Psoas muscle (tissue), 8 donors: ENCODE results near the gene MAGIX. TPM values are rescaled to one million over a fixed set of nuclear protein-coding genes. Genes with fewer than 3 reads are reported as not detected.

Source experiments
- ATAC-seq, 4 donors: fragments of 200-7000 bp; cut with Tn5 transposase; one replicate each; pipeline ENCODE4 v1.9.1; 2020; ENCODE audit warnings: moderate library complexity in 3 of 4, mild to moderate bottlenecking in 2 of 4
- DNase-seq, 2 donors: peaks; one replicate each; pipeline ENCODE4 v3.0.0-alpha.2; 2020
- H3K27ac ChIP-seq: fragments of 200-600 bp; one replicate; pipeline ENCODE4 v1.8.0; 2022
- H3K27me3 ChIP-seq, 3 donors: fragments of 200-600 bp in 1 of 3; one replicate each; pipeline versions ENCODE4 v1.6.1 to v1.8.0; 2013 to 2022; ENCODE audit warnings: low read length in 2 of 3, mild to moderate bottlenecking in 2 of 3, moderate library complexity in 1 of 3; ENCODE audit not compliant: insufficient read depth in 3 of 3
- H3K36me3 ChIP-seq, 2 donors: fragments of 200-600 bp in 1 of 2; one replicate each; pipeline versions ENCODE4 v1.6.1 to v1.8.0; 2013 to 2022; ENCODE audit warnings: low read depth in 1 of 2, mild to moderate bottlenecking in 1 of 2, moderate library complexity in 1 of 2; ENCODE audit not compliant: insufficient read depth in 1 of 2
- H3K4me1 ChIP-seq: fragments of 200-600 bp; one replicate; pipeline ENCODE4 v1.8.0; 2022
- H3K4me3 ChIP-seq: fragments of 200-600 bp; one replicate; pipeline ENCODE4 v1.8.0; 2022; ENCODE audit warnings: mild to moderate bottlenecking
- H3K9me3 ChIP-seq: fragments of 200-600 bp; one replicate; pipeline ENCODE4 v1.8.0; 2022
- CTCF ChIP-seq: fragments of 200-600 bp; IDR thresholded peaks from one replicate; pipeline ENCODE4 v1.8.0; 2022; ENCODE audit warnings: antibody characterized with exemption
- WGBS, 3 donors: extraction: QIAGEN DNeasy Blood & Tissue Kit; methylation state at CpG; one replicate each; pipeline versions ENCODE4 v1.1.6 to v1.1.7; 2013; 5-methylcytosine and 5-hydroxymethylcytosine counted together
- intact Hi-C, 2 donors: fragments of 100-400 bp; cut with DNase I; formaldehyde crosslinking; loops; one replicate each; pipeline versions ENCODE4 v1.11.0 to v1.14.2; 2022
- polyA plus RNA-seq, 3 donors: library from polyadenylated mRNA; stranded (reverse); fragments of 200-250 nt; gene quantifications; one replicate each; pipeline ENCODE4 v1.2.3, GENCODE V29; 2013
- total RNA-seq, 4 donors: library from RNA; stranded (reverse); fragmentation: NEBNext Ultra II Directional in 2 of 4; extraction: Animal tissue kit (Norgen Biotek cat#: 25700) in 2 of 4; gene quantifications; one replicate each; pipeline versions ENCODE4 v1.2.1 to v1.2.4, GENCODE V29; 2021 to 2023
- donor health status: healthy with polysubstance abuse.
- donor health status: DM: no; HTN: no; CAD: no; lungs with moderate emphysema.
- donor health status: Bipolar disorder and iron deficiency.
- donor health status: healthy.
- donor health status: DM: yes; HTN: yes; CAD: no.
- donor health status: DM: no; HTN: no; CAD: no.
- donor health status: DM: no; HTN: no; CAD: no.
- donor health status: DM: yes; HTN: yes; CAD: no.

MAGIX gene
- total and polyA plus RNA-seq, 7 donors = 2.9 to 8.0 (median 3.7) TPM

- intact Hi-C loops = no loop called here
- no peak for DNase-seq
- no peak for TF ChIP-seq CTCF
- H3K27ac ChIP-seq = no peak overlapping the region
- H3K4me3 ChIP-seq = no peak overlapping the region
- H3K9me3 ChIP-seq = no peaks in the 10 kb centered on the region
- H3K4me1 ChIP-seq = no peaks in the 10 kb centered on the region
- H3K27me3 ChIP-seq = peaks cover 0 to 13% (median 0%) of the 10 kb centered on the region in 3 donors
- 47 to 93% (median 92%) methylated on average over 1 of the region's 1 CpG for WGBS, 3 donors
- ATAC-seq = no peak
- no peaks in the 10 kb centered on the region for H3K36me3 ChIP-seq
These were observed 50.3 kb downstream of the MAGIX start for GRCh38 chrX:49212861-49213260.

GRCh38 chrX:49214416-49214815 is 51.9 kb downstream of the MAGIX start:
- Histone ChIP-seq H3K27me3 (peaks cover 0 to 13% (median 0%) of the 10 kb centered on the region in 3 donors), H3K4me3 (no peak overlapping the region), H3K9me3 (no peaks in the 10 kb centered on the region), H3K4me1 (no peaks in the 10 kb centered on the region), H3K36me3 (no peaks in the 10 kb centered on the region), H3K27ac (no peak overlapping the region)
- no peak for TF ChIP-seq CTCF
- no peak for ATAC-seq
- intact Hi-C loops = no loop called here
- 72 to 81% (median 77%) methylated on average over 2 of the region's 2 CpGs for WGBS, 3 donors
- no peak for DNase-seq

GRCh38 chrX:49214996-49215526 is 52.5 kb downstream of the MAGIX start:
- intact Hi-C loops = no loop called here
- 77 to 87% (median 83%) methylated on average over 14 of the region's 14 CpGs for WGBS, 3 donors

More at GRCh38 chrX:49214996-49215526, 52.5 kb downstream of the MAGIX start:
- no peak for ATAC-seq
- DNase-seq = no peak
- H3K4me1 ChIP-seq = no peaks in the 10 kb centered on the region
- H3K27me3 ChIP-seq = peaks cover 0 to 17% (median 0%) of the 10 kb centered on the region in 3 donors
- H3K36me3 ChIP-seq = no peaks in the 10 kb centered on the region
- no peak for TF ChIP-seq CTCF
- H3K9me3 ChIP-seq = no peaks in the 10 kb centered on the region
- H3K27ac ChIP-seq = no peak overlapping the region
- H3K4me3 ChIP-seq = no peak overlapping the region

Other genes starting within 250 kb of the MAGIX start
- 1 to 10 TPM; 1.1 to 2.3 (median 1.6) TPM for gene PIM2, start 243.7 kb upstream of the MAGIX start, total RNA-seq
- 1 to 10 TPM; 1.4 to 3.7 (median 1.6) TPM for gene PIM2, start 243.7 kb upstream of the MAGIX start, polyA plus RNA-seq
- gene OTUD5, start 205.2 kb upstream of the MAGIX start, total RNA-seq = 10 to 100 TPM; 21.4 to 38.7 (median 28.5) TPM
- gene OTUD5, start 205.2 kb upstream of the MAGIX start, polyA plus RNA-seq = 10 to 100 TPM; 17.5 to 34.8 (median 18.6) TPM
- under 1 TPM; 0.18 to 0.41 (median 0.25) TPM for gene KCND1, start 190.9 kb upstream of the MAGIX start, total RNA-seq
- gene KCND1, start 190.9 kb upstream of the MAGIX start, polyA plus RNA-seq = under 1 TPM; 0.03 to 0.44 (median 0.30) TPM
- gene GRIPAP1, start 160.5 kb upstream of the MAGIX start, total RNA-seq = 10 to 100 TPM; 16.5 to 23.6 (median 19.4) TPM
- 10 to 100 TPM; 12.6 to 17.5 (median 13.4) TPM for gene GRIPAP1, start 160.5 kb upstream of the MAGIX start, polyA plus RNA-seq
- 10 to 100 TPM; 18.1 to 46.5 (median 30.4) TPM for gene TFE3, start 119.4 kb upstream of the MAGIX start, total RNA-seq
- gene TFE3, start 119.4 kb upstream of the MAGIX start, polyA plus RNA-seq = 10 to 100 TPM; 16.9 to 55.2 (median 32.3) TPM
- gene CCDC120, start 103.8 kb upstream of the MAGIX start, total RNA-seq = 1 to 10 TPM in 2 of 4 donors, under 1 TPM in 2; 0.76 to 1.2 (median 0.95) TPM
- gene CCDC120, start 103.8 kb upstream of the MAGIX start, polyA plus RNA-seq = under 1 TPM; 0.40 to 0.48 (median 0.43) TPM
- gene PRAF2, start 88.8 kb upstream of the MAGIX start, total RNA-seq = 1 to 10 TPM; 4.3 to 9.1 (median 6.6) TPM
- 10 to 100 TPM in 2 of 3 donors, 1 to 10 TPM in 1; 9.7 to 12.5 (median 11.4) TPM for gene PRAF2, start 88.8 kb upstream of the MAGIX start, polyA plus RNA-seq
- 10 to 100 TPM; 67.3 to 85.7 (median 75.0) TPM for gene WDR45, start 82.9 kb upstream of the MAGIX start, total RNA-seq
- gene WDR45, start 82.9 kb upstream of the MAGIX start, polyA plus RNA-seq = 100 to 1,000 TPM in 1 of 3 donors, 10 to 100 TPM in 2; 93.2 to 102 (median 99.4) TPM
- gene GPKOW, start 39.0 kb upstream of the MAGIX start, total RNA-seq = 10 to 100 TPM; 26.7 to 28.8 (median 27.7) TPM
- 10 to 100 TPM; 25.9 to 29.4 (median 26.9) TPM for gene GPKOW, start 39.0 kb upstream of the MAGIX start, polyA plus RNA-seq
- gene PLP2, start 9.1 kb downstream of the MAGIX start, total RNA-seq = 10 to 100 TPM; 17.8 to 80.7 (median 74.0) TPM
- gene PLP2, start 9.1 kb downstream of the MAGIX start, polyA plus RNA-seq = 100 to 1,000 TPM in 2 of 3 donors, 10 to 100 TPM in 1; 76.5 to 320 (median 113) TPM
- 10 to 100 TPM; 14.1 to 17.6 (median 16.3) TPM for gene PRICKLE3, start 23.6 kb downstream of the MAGIX start, total RNA-seq
- 10 to 100 TPM in 2 of 3 donors, 1 to 10 TPM in 1; 7.5 to 23.6 (median 18.1) TPM for gene PRICKLE3, start 23.6 kb downstream of the MAGIX start, polyA plus RNA-seq
- 1 to 10 TPM in 2 of 4 donors, under 1 TPM in 2; 0.37 to 1.2 (median 0.83) TPM for gene SYP, start 37.4 kb downstream of the MAGIX start, total RNA-seq
- 1 to 10 TPM in 2 of 3 donors, under 1 TPM in 1; 0.76 to 1.6 (median 1.4) TPM for gene SYP, start 37.4 kb downstream of the MAGIX start, polyA plus RNA-seq
- under 1 TPM in 2 of 4 donors, not detected in 2; 0.04 to 0.12 TPM for gene CACNA1F, start 70.6 kb downstream of the MAGIX start, total RNA-seq
- under 1 TPM in 2 of 3 donors, not detected in 1; 0.01 TPM for gene CACNA1F, start 70.6 kb downstream of the MAGIX start, polyA plus RNA-seq
- 10 to 100 TPM in 3 of 4 donors, 1 to 10 TPM in 1; 9.6 to 14.7 (median 11.4) TPM for gene CCDC22, start 72.7 kb downstream of the MAGIX start, total RNA-seq
- gene CCDC22, start 72.7 kb downstream of the MAGIX start, polyA plus RNA-seq = 10 to 100 TPM; 11.6 to 16.1 (median 15.4) TPM
- gene FOXP3, start 102.0 kb downstream of the MAGIX start, total RNA-seq = not detected
- under 1 TPM in 2 of 3 donors, not detected in 1; 0.03 to 0.05 TPM for gene FOXP3, start 102.0 kb downstream of the MAGIX start, polyA plus RNA-seq
- 10 to 100 TPM; 17.3 to 25.5 (median 22.7) TPM for gene PPP1R3F, start 107.0 kb downstream of the MAGIX start, total RNA-seq
- gene PPP1R3F, start 107.0 kb downstream of the MAGIX start, polyA plus RNA-seq = 10 to 100 TPM; 13.9 to 29.8 (median 28.3) TPM
- not detected for gene GAGE10, start 140.9 kb downstream of the MAGIX start, total RNA-seq
- gene GAGE10, start 140.9 kb downstream of the MAGIX start, polyA plus RNA-seq = not detected
- not detected for gene GAGE12J, start 159.3 kb downstream of the MAGIX start, total RNA-seq
- not detected for gene GAGE12J, start 159.3 kb downstream of the MAGIX start, polyA plus RNA-seq
- gene GAGE13, start 168.8 kb downstream of the MAGIX start, total RNA-seq = not detected
- gene GAGE13, start 168.8 kb downstream of the MAGIX start, polyA plus RNA-seq = not detected